Measurements from ENCODE around the gene HHAT. TPM values are rescaled to one million over a fixed set of nuclear protein-coding genes. Genes with fewer than 3 reads are reported as not detected.

HHAT gene
- total and polyA plus RNA-seq, 2 of the 13 experiments (the other 11 are each of a cell fraction or from before 2014, with no cell fraction given) = 2.6 to 4.9 TPM

- TF ChIP-seq ZBED4 (CRISPR knock-in tag; IDR thresholded peaks at IDR 0.05; ENCODE audit: borderline replicate concordance) (no peak), EZH2 (conservative IDR thresholded peaks at IDR 0.05; ENCODE audit: low read depth, low read length) (no peak), IRX3 (CRISPR knock-in tag; IDR thresholded peaks at IDR 0.05; ENCODE audit: borderline replicate concordance, low read depth) (no peak)
Observed at GRCh38 chr1:210633636-210634035, 304.9 kb downstream of the HHAT start (continued).

- Histone ChIP-seq H3K36me3 (replicated peaks in 1 of 2; ENCODE audit: control insufficient read depth in 1 of 2, insufficient read depth in 2 of 2, low read length in 2 of 2) (no peaks in the 10 kb centered on the region), H3K27ac (ENCODE audit: extremely low read length, insufficient read depth, low read length) (no peak overlapping the region), H2AFZ (ENCODE audit: low read length) (no peak overlapping the region), H3K4me2 (ENCODE audit: low read depth, low read length) (no peak overlapping the region), H3K4me1 (ENCODE audit: insufficient read depth, low read length) (no peaks in the 10 kb centered on the region), H3K9me3 (ENCODE audit: low read length) (no peaks in the 10 kb centered on the region), H4K20me1 (ENCODE audit: insufficient read depth, low read length) (no peaks in the 10 kb centered on the region), H3K9ac (ENCODE audit: insufficient read depth, low read depth, low read length) (no peak overlapping the region), H3K4me3 (replicated peaks in 1 of 3; ENCODE audit: insufficient read depth in 1 of 3, low read depth in 2 of 3, low read length in 3 of 3) (no peak overlapping the region), H3K27me3 (ENCODE audit: control insufficient read depth in 1 of 2, insufficient read depth in 2 of 2, low read length in 2 of 2) (no peaks in the 10 kb centered on the region), H3K79me2 (ENCODE audit: insufficient read depth, low read length) (no peaks in the 10 kb centered on the region)
- POLR2A ChIA-PET = no interaction called here
- no TSS peak for BruUV-seq (replicated peaks)
- WGBS (ENCODE audit: low lambda C conversion rate) = 30% methylated on average over 2 of the region's 2 CpGs
- in situ Hi-C loops (cut with HindIII; ENCODE audit: extremely low pct_ligation_motif_present, low pct_unique_long_range_greater_than_20kb) = no loop called here
- DNase-seq (ENCODE audit: low spot score) (no peak), ATAC-seq (no peak), FAIRE-seq (no peak)
- CTCF ChIA-PET (ENCODE audit: low intra/inter-chr PET ratio, low total read pairs) = no interaction called here
- intact Hi-C loops (cut with micrococcal nuclease; ENCODE audit: unreplicated experiment) = no loop called here
- TF ChIP-seq ZNF136 (CRISPR knock-in tag; IDR thresholded peaks at IDR 0.05; ENCODE audit: low read depth) (no peak), MAFK (conservative IDR thresholded peaks at IDR 0.05 in 1 of 2, IDR thresholded peaks at IDR 0.05 in 1 of 2; ENCODE audit: low read length in 2 of 2) (peak; percentile 68 to 83; a peak in 3 of 4 replicates), MAFF (IDR thresholded peaks at IDR 0.05; ENCODE audit: low read depth, low read length) (peak; percentile 72), BRF2 (CRISPR knock-in tag; IDR thresholded peaks at IDR 0.05) (no peak), ZNF552 (CRISPR knock-in tag; IDR thresholded peaks at IDR 0.05; ENCODE audit: borderline replicate concordance) (no peak)
Observed at GRCh38 chr1:210635108-210635507, 306.4 kb downstream of the HHAT start.
